ENCODE measurements around the gene THAP2.

THAP2 gene

GRCh38 chr12:71721783-71722505, 57.8 kb downstream of the THAP2 start:
- Histone ChIP-seq H3K27me3 (no peaks in the 10 kb centered on the region), H3K27ac (no peak overlapping the region), H3K9me3 (no peaks in the 10 kb centered on the region), H3K4me3 (no peak overlapping the region), H3K9ac (no peak overlapping the region), H4K20me1 (no peaks in the 10 kb centered on the region), H3K36me3 (no peaks in the 10 kb centered on the region), H3K4me2 (no peak overlapping the region), H3K4me1 (no peaks in the 10 kb centered on the region)
- no peak for TF ChIP-seq Cebpa-rat (IDR thresholded peaks at IDR 0.05)

DNA sequence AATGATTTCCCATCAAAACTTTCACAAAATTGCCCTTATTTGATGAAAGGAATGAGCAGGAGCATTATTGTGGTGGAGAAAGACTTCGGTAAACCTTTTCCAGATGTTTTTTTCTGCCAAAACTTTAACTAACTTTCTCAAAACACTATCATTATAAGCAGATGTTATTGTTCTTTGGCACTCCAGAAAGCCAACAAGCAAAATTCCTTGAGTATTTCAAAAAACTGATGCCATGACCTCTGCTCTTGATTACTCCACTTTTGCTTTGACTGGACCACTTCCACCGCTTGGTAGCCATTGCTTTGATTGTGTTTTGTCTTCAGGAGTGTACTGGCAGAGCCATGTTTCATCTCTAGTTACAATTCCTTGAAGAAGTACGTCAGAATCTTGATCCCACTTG, 60.9 kb downstream of the THAP2 start:
- Histone ChIP-seq H3K27me3 (no peaks in the 10 kb centered on the region), H3K36me3 (no peaks in the 10 kb centered on the region), H3K4me1 (no peaks in the 10 kb centered on the region), H3K4me3 (no peak overlapping the region), H4K20me1 (no peaks in the 10 kb centered on the region), H3K27ac (no peak overlapping the region), H3K9ac (no peak overlapping the region), H3K9me3 (no peaks in the 10 kb centered on the region), H3K4me2 (no peak overlapping the region)
- TF ChIP-seq Cebpa-rat (IDR thresholded peaks at IDR 0.05): no peak

- no peak overlapping the region for H3K4me2 ChIP-seq
- H3K9ac ChIP-seq: no peak overlapping the region
- no peaks in the 10 kb centered on the region for H3K27me3 ChIP-seq
- H3K36me3 ChIP-seq: no peaks in the 10 kb centered on the region
- no peaks in the 10 kb centered on the region for H3K4me1 ChIP-seq
- no peaks in the 10 kb centered on the region for H3K9me3 ChIP-seq
- no peak for TF ChIP-seq Cebpa-rat (IDR thresholded peaks at IDR 0.05)
- no peak overlapping the region for H3K27ac ChIP-seq
- H4K20me1 ChIP-seq: no peaks in the 10 kb centered on the region
- H3K4me3 ChIP-seq: no peak overlapping the region
Observed at GRCh38 chr12:71726548-71726947, 62.4 kb downstream of the THAP2 start.

DNA sequence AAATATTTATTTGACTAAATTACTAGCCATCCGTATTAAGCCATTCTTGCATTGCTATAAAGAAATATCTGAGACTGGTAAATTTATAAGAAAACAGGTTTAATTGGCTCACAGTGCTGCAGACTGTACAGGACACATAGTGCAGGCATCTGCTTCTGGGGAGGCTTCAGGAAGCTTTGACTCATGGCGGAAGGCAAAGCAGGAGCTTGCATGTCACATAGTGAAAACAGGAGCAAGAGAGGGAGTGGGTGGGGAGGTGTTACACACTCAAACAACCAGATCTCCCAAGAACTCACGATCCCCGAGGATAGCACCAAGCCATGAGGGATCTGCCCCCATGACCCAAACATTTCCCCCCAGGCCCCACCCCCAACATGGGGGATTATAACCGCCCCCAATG, 63.9 kb downstream of the THAP2 start:
- no peaks in the 10 kb centered on the region for H4K20me1 ChIP-seq
- no peak overlapping the region for H3K27ac ChIP-seq
- H3K4me3 ChIP-seq: no peak overlapping the region
- H3K27me3 ChIP-seq: no peaks in the 10 kb centered on the region
- H3K4me2 ChIP-seq: no peak overlapping the region
- TF ChIP-seq Cebpa-rat (IDR thresholded peaks at IDR 0.05): no peak
- no peaks in the 10 kb centered on the region for H3K9me3 ChIP-seq
- H3K36me3 ChIP-seq: no peaks in the 10 kb centered on the region
- no peaks in the 10 kb centered on the region for H3K4me1 ChIP-seq
- no peak overlapping the region for H3K9ac ChIP-seq

Measured in BLaER1 (cell line).